HG03354 (cell line): ENCODE measurements around the gene LINC00305.

ENCODE experiments used
- ATAC-seq: cut with Tn5 transposase; IDR thresholded peaks from one replicate; pipeline ENCODE4 v1.9.1; 2021; ENCODE audit warnings: mild to moderate bottlenecking; ENCODE audit not compliant: unreplicated experiment, poor library complexity, severe bottlenecking

Gene LINC00305

GRCh38 chr18:64042728-64043358 is 106.0 kb downstream of the LINC00305 start:
- no peak for ATAC-seq

- peak; percentile 83 for ATAC-seq
Observed at GRCh38 chr18:64037812-64038414, 111.0 kb downstream of the LINC00305 start.

- ATAC-seq: no peak
Observed at GRCh38 chr18:64032312-64032711, 116.6 kb downstream of the LINC00305 start.

GRCh38 chr18:64031411-64031810 is 117.5 kb downstream of the LINC00305 start:
- no peak for ATAC-seq
